ENCODE measurements around the gene APH1B. TPM values are rescaled to one million over a fixed set of nuclear protein-coding genes. Genes with fewer than 3 reads are reported as not detected.
A peak's percentile ranks its signal among the peaks of the same experiment; 100 is the strongest.
"Not testable (repeated sequence)": the region's sequence is repeated elsewhere in the genome, so short reads cannot be mapped to it uniquely, and the experiment has no call there.

The APH1B gene
- total and polyA plus RNA-seq, 3 experiments from 2014 or later: 6.7 to 13.1 (median 9.2) TPM

DNA sequence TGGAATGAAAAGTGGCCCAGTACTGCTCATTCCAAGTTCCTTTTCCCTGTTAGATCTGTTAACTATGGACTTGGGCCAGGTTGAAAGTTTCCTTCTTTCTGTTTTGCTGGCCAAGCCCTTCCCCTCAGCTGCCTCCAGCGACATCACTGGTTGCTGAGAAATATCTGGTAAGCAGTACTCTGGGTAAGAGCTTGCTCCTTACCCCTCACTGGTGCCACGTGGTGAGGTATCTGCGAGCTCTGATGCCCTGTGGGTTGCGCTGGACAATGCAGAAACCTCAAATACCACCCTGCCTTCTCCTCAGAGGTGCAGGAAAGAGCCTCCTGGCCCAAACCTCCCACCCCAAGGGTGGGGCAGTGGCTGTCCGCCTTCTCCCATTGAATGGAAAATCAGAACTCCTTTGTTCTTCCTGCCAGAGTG lies 42.9 kb upstream of the APH1B start:
- Mint-ChIP-seq H3K4me1 (peaks cover 72 to 84% (median 79%) of the 10 kb centered on the region in 3 donors), H3K27ac (peak overlapping the region; percentile 36 to 89 (median 83)), H3K9me3 (no peaks in the 10 kb centered on the region), H3K27me3 (no peaks in the 10 kb centered on the region), H3K4me3 (peak overlapping the region in 5 of 7 donors; percentile 12 to 84 (median 50)), H3K36me3 (peaks cover 0 to 24% (median 8%) of the 10 kb centered on the region in 3 donors)
- no peak overlapping the region for H3K27ac ChIP-seq (ENCODE audit: low read depth, low read length)
- no peak overlapping the region for H3K4me3 ChIP-seq (ENCODE audit: low read length)
- no peak for DNase-seq
- H3K9me3 ChIP-seq (ENCODE audit: low read length): no peaks in the 10 kb centered on the region
- H3K27me3 ChIP-seq (ENCODE audit: insufficient read depth, low read length, poor library complexity, severe bottlenecking): no peaks in the 10 kb centered on the region
- H3K4me1 ChIP-seq (ENCODE audit: insufficient read depth, low read length): peaks cover 58% of the 10 kb centered on the region
- CTCF ChIA-PET: interaction anchor here (0.8 kb wide), 1 partner anchor 9 kb away, joined by 3 read pairs; no protein-coding TSS in a partner anchor
- no peaks in the 10 kb centered on the region for H3K36me3 ChIP-seq (ENCODE audit: insufficient read depth, low read length)
- POLR2A ChIA-PET: no interaction called here

DNA sequence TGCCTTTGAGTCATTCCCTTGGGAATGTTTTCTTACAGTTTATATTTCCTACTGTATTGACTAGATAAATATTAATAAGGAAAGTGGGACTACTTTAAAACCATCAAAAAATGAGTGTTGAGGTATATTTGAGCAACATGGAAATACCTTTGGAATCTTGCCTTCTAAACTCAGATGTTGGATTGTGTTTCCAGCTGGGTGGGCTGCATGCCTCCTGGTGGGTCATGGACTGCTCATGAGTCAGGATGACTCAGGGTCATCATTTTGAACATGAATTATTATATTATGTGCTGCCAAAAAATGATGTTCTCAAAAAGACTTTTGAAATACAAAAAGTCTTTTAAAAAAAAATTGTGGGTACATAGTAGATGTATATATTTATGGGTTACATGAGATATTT lies 41.1 kb upstream of the APH1B start:
- H3K27me3 ChIP-seq (ENCODE audit: insufficient read depth, low read length, poor library complexity, severe bottlenecking): no peaks in the 10 kb centered on the region
- H3K4me1 ChIP-seq (ENCODE audit: insufficient read depth, low read length): peaks cover 58% of the 10 kb centered on the region
- POLR2A ChIA-PET: no interaction called here
- H3K27ac Mint-ChIP-seq: peak overlapping the region in 4 of 8 donors; percentile 12 to 71 (median 22)
- peaks cover 0 to 26% (median 9%) of the 10 kb centered on the region in 3 donors for H3K36me3 Mint-ChIP-seq
- CTCF ChIA-PET: no interaction called here
- peaks cover 74 to 86% (median 78%) of the 10 kb centered on the region in 3 donors for H3K4me1 Mint-ChIP-seq
- no peak overlapping the region for H3K27ac ChIP-seq (ENCODE audit: low read depth, low read length)
- no peaks in the 10 kb centered on the region for H3K36me3 ChIP-seq (ENCODE audit: insufficient read depth, low read length)
- H3K4me3 Mint-ChIP-seq: no peak overlapping the region
- H3K9me3 Mint-ChIP-seq: no peaks in the 10 kb centered on the region
- no peak for DNase-seq
- no peak overlapping the region for H3K4me3 ChIP-seq (ENCODE audit: low read length)
- no peaks in the 10 kb centered on the region for H3K9me3 ChIP-seq (ENCODE audit: low read length)
- no peaks in the 10 kb centered on the region for H3K27me3 Mint-ChIP-seq

DNA sequence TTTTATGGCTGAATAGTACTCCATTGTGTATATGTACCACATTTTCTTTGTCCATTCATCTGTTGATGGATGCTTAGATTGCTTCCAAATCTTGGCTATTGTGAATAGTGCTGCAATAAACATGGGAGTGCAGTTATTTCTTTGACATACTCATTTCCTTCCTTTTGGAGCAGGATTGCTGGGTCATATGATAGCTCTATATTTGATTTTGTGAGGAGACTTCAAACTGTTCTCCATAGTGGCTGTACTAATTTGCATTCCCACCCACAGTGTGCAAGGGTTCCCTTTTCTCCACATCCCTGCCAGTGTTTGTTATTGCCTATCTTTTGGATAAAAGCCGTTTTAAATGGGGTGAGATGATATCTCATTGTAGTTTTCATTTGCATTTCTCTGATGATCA lies 40.3 kb upstream of the APH1B start:
- Mint-ChIP-seq H3K4me1 (peaks cover 71 to 86% (median 77%) of the 10 kb centered on the region in 3 donors), H3K36me3 (peaks cover 0 to 28% (median 11%) of the 10 kb centered on the region in 3 donors), H3K27ac (peak overlapping the region in 5 of 8 donors; percentile 12 to 75 (median 51))
- DNase-seq; H3K27ac ChIP-seq (ENCODE audit: low read depth, low read length); H3K36me3 ChIP-seq (ENCODE audit: insufficient read depth, low read length); H3K9me3 Mint-ChIP-seq; H3K27me3 ChIP-seq (ENCODE audit: insufficient read depth, low read length, poor library complexity, severe bottlenecking); H3K9me3 ChIP-seq (ENCODE audit: low read length); H3K4me3 ChIP-seq (ENCODE audit: low read length); H3K4me3 Mint-ChIP-seq; POLR2A ChIA-PET; H3K27me3 Mint-ChIP-seq: not testable (repeated sequence)
- CTCF ChIA-PET: interaction anchor here (1.1 kb wide), 1 partner anchor 71 kb away, joined by 3 read pairs; no protein-coding TSS in a partner anchor
- peaks cover 50% of the 10 kb centered on the region for H3K4me1 ChIP-seq (ENCODE audit: insufficient read depth, low read length)

DNA sequence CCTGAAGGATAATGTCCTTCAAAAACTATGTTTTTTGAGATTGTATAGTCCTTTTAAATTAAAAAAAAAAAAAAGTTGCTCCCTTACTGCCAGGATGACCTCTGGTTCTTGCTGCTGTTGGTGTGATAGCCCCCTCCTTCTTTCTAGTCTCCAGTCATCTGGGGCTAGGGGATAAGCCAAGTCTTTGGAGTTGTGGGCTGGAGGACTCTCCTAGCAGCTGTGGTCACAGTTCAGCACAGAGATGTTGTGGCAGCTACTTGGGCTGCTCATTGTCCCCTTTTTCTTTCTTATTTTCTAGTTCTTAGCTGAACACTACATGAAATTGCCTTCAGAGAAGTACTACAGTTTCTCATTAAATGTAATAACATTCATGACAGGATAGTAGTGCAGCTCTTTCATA lies 39.2 kb upstream of the APH1B start:
- no peaks in the 10 kb centered on the region for H3K27me3 Mint-ChIP-seq
- CTCF ChIA-PET: interaction anchor here (0.6 to 1.2 kb wide), 4 partner anchors 10 to 106 kb away, joined by 3 read pairs; no protein-coding TSS in a partner anchor
- no peaks in the 10 kb centered on the region for H3K27me3 ChIP-seq (ENCODE audit: insufficient read depth, low read length, poor library complexity, severe bottlenecking)
- H3K36me3 Mint-ChIP-seq: peaks cover 2 to 32% (median 11%) of the 10 kb centered on the region in 3 donors
- no peaks in the 10 kb centered on the region for H3K9me3 Mint-ChIP-seq
- H3K4me1 ChIP-seq (ENCODE audit: insufficient read depth, low read length): peaks cover 40% of the 10 kb centered on the region
- POLR2A ChIA-PET: interaction anchor here (0.5 to 1.6 kb wide), 4 partner anchors 33 to 47 kb away, joined by 5 to 6 read pairs (median 5); no protein-coding TSS in a partner anchor
- no peaks in the 10 kb centered on the region for H3K9me3 ChIP-seq (ENCODE audit: low read length)
- H3K27ac Mint-ChIP-seq: peak overlapping the region in 2 of 8 donors; percentile 48 to 56
- DNase-seq: no peak
- no peaks in the 10 kb centered on the region for H3K36me3 ChIP-seq (ENCODE audit: insufficient read depth, low read length)
- no peak overlapping the region for H3K27ac ChIP-seq (ENCODE audit: low read depth, low read length)
- peaks cover 67 to 91% (median 79%) of the 10 kb centered on the region in 3 donors for H3K4me1 Mint-ChIP-seq
- no peak overlapping the region for H3K4me3 ChIP-seq (ENCODE audit: low read length)
- H3K4me3 Mint-ChIP-seq: no peak overlapping the region

DNA sequence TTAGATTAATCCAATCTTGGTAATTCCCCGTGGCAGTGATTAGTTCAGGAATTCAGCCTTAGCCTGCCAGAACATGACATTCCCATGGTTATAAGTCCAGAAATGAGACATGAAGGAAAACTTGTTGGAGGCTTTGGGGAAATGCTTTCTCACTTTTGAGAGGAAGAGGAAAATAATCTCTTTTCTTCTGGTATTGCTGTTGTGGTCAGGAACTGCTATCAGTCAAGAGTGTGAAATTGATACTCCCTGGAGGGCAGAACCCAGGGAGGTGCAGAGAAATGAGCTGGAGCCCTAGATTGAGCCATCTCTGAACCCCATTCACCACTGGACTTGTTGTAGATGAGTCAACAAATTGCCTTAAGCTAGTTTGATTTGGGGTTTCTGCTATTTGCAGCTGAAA lies 38.6 kb upstream of the APH1B start:
- H3K27me3 ChIP-seq (ENCODE audit: insufficient read depth, low read length, poor library complexity, severe bottlenecking): no peaks in the 10 kb centered on the region
- no peak for DNase-seq
- no peaks in the 10 kb centered on the region for H3K9me3 Mint-ChIP-seq
- H3K9me3 ChIP-seq (ENCODE audit: low read length): no peaks in the 10 kb centered on the region
- no peak overlapping the region for H3K27ac ChIP-seq (ENCODE audit: low read depth, low read length)
- H3K27ac Mint-ChIP-seq: peak overlapping the region in 4 of 8 donors; percentile 14 to 89 (median 50)
- H3K36me3 ChIP-seq (ENCODE audit: insufficient read depth, low read length): no peaks in the 10 kb centered on the region
- H3K36me3 Mint-ChIP-seq: peaks cover 5 to 36% (median 15%) of the 10 kb centered on the region in 3 donors
- ChIA-PET POLR2A (interaction anchor here (0.5 to 1.6 kb wide), 5 partner anchors 38 to 597 kb away, joined by 3 to 8 read pairs (median 5); no protein-coding TSS in a partner anchor), CTCF (interaction anchor here (0.6 to 1.2 kb wide), 3 partner anchors 9 to 107 kb away, joined by 3 read pairs; no protein-coding TSS in a partner anchor)
- H3K27me3 Mint-ChIP-seq: no peaks in the 10 kb centered on the region
- H3K4me3 ChIP-seq (ENCODE audit: low read length): no peak overlapping the region
- peaks cover 65 to 91% (median 79%) of the 10 kb centered on the region in 3 donors for H3K4me1 Mint-ChIP-seq
- peak overlapping the region in 3 of 7 donors; percentile 12 to 32 (median 29) for H3K4me3 Mint-ChIP-seq
- peaks cover 34% of the 10 kb centered on the region for H3K4me1 ChIP-seq (ENCODE audit: insufficient read depth, low read length)

DNA sequence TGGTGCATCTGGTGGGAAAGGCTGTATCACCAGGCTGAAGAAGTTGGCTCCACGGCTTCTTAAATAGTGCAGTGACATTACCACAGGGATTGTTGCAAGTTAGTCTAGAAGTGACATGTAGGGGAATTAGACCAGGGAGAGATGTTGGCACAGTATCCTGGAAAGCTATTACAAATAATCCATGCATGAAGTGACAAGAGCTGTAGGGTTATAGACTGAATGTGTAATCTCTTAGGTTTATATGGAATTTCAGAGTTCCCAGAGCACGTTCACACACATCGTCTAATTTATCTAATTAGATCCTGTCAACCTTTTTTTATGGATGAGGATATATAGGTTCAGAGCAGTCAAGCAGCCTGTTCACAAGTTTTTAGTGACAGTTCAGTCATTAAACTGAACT lies 37.3 kb upstream of the APH1B start:
- H3K27me3 ChIP-seq (ENCODE audit: insufficient read depth, low read length, poor library complexity, severe bottlenecking): no peaks in the 10 kb centered on the region
- no peak for DNase-seq
- H3K4me1 Mint-ChIP-seq: peaks cover 66 to 91% (median 79%) of the 10 kb centered on the region in 3 donors
- H3K4me3 ChIP-seq (ENCODE audit: low read length): no peak overlapping the region
- peaks cover 34% of the 10 kb centered on the region for H3K4me1 ChIP-seq (ENCODE audit: insufficient read depth, low read length)
- H3K9me3 ChIP-seq (ENCODE audit: low read length): no peaks in the 10 kb centered on the region
- no peak overlapping the region for H3K27ac ChIP-seq (ENCODE audit: low read depth, low read length)
- H3K9me3 Mint-ChIP-seq: no peaks in the 10 kb centered on the region
- ChIA-PET CTCF (no interaction called here), POLR2A (interaction anchor here (0.7 kb wide), 1 partner anchor 38 kb away, joined by 5 read pairs; no protein-coding TSS in a partner anchor)
- no peak overlapping the region for H3K4me3 Mint-ChIP-seq
- H3K27me3 Mint-ChIP-seq: no peaks in the 10 kb centered on the region
- H3K36me3 Mint-ChIP-seq: peaks cover 5 to 38% (median 9%) of the 10 kb centered on the region in 3 donors
- H3K36me3 ChIP-seq (ENCODE audit: insufficient read depth, low read length): no peaks in the 10 kb centered on the region
- H3K27ac Mint-ChIP-seq: peak overlapping the region in 5 of 8 donors; percentile 38 to 92 (median 61)

DNA sequence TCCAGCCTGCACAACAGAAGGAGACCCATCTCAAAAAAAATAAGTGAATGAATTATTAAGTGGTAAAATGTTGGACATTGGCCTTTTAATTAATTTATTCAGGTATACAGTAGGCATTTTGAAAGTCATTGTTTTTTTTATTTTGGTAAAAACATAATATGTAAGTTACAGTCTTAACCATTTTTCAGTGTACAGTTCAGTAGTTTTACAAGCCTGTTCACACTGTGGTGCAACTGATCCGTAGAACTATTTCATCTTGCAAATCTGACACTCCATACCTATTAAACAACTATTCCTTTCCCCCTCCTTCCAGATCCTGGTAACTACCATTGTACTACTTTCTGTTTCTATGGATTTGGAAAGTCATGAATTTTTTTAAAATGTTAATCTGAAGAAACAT lies 36.1 kb upstream of the APH1B start:
- Histone ChIP-seq H3K27ac (ENCODE audit: low read depth, low read length) (no peak overlapping the region), H3K4me1 (ENCODE audit: insufficient read depth, low read length) (peaks cover 43% of the 10 kb centered on the region), H3K4me3 (ENCODE audit: low read length) (no peak overlapping the region), H3K27me3 (ENCODE audit: insufficient read depth, low read length, poor library complexity, severe bottlenecking) (no peaks in the 10 kb centered on the region), H3K9me3 (ENCODE audit: low read length) (no peaks in the 10 kb centered on the region), H3K36me3 (ENCODE audit: insufficient read depth, low read length) (peaks cover 3% of the 10 kb centered on the region)
- H3K9me3 Mint-ChIP-seq: no peaks in the 10 kb centered on the region
- no peak for DNase-seq
- ChIA-PET CTCF (no interaction called here), POLR2A (no interaction called here)
- H3K4me1 Mint-ChIP-seq: peaks cover 67 to 91% (median 79%) of the 10 kb centered on the region in 3 donors
- no peaks in the 10 kb centered on the region for H3K27me3 Mint-ChIP-seq
- peak overlapping the region in 4 of 8 donors; percentile 32 to 74 (median 56) for H3K27ac Mint-ChIP-seq
- H3K36me3 Mint-ChIP-seq: peaks cover 6 to 44% (median 13%) of the 10 kb centered on the region in 3 donors
- H3K4me3 Mint-ChIP-seq: no peak overlapping the region

DNA sequence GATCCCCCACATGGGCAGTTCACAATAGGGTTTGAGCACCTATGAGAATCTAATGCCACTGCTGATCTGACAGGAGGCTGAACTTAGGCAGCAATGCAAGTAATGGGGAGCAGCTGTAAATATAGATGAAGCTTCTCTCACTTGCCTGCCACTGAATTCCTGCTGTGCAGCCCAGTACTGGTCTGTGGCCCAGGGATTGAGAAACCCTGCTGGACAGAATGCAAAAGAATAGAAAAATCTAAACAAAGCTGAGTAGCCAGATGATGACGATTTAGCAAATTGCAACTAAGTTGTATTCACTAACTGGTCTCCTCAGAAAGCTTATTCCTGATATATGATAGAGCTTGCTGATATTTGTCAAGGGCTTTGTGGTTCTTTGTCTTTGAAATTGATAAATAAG lies 34.3 kb upstream of the APH1B start:
- peak overlapping the region in 6 of 8 donors; percentile 34 to 93 (median 74) for H3K27ac Mint-ChIP-seq
- H3K27me3 ChIP-seq (ENCODE audit: insufficient read depth, low read length, poor library complexity, severe bottlenecking): no peaks in the 10 kb centered on the region
- no peak overlapping the region for H3K4me3 Mint-ChIP-seq
- H3K4me3 ChIP-seq (ENCODE audit: low read length): no peak overlapping the region
- no peak for DNase-seq
- no peaks in the 10 kb centered on the region for H3K9me3 ChIP-seq (ENCODE audit: low read length)
- H3K27ac ChIP-seq (ENCODE audit: low read depth, low read length): no peak overlapping the region
- ChIA-PET POLR2A (no interaction called here), CTCF (interaction anchor here (1.0 to 1.8 kb wide), 2 partner anchors 77 to 86 kb away, joined by 3 to 6 read pairs; partner anchors contain the start of gene RPS27L)
- peaks cover 63 to 90% (median 72%) of the 10 kb centered on the region in 3 donors for H3K4me1 Mint-ChIP-seq
- H3K4me1 ChIP-seq (ENCODE audit: insufficient read depth, low read length): peaks cover 46% of the 10 kb centered on the region
- H3K27me3 Mint-ChIP-seq: no peaks in the 10 kb centered on the region
- H3K36me3 Mint-ChIP-seq: peaks cover 13 to 54% (median 19%) of the 10 kb centered on the region in 3 donors
- H3K9me3 Mint-ChIP-seq: no peaks in the 10 kb centered on the region
- peaks cover 15% of the 10 kb centered on the region for H3K36me3 ChIP-seq (ENCODE audit: insufficient read depth, low read length)
